MM.1S (cell line): ENCODE measurements around the gene AMIGO2.

ENCODE experiments used
- DNase-seq: peaks from one replicate; pipeline ENCODE4 v3.0.0-alpha.2; 2015
- H2AFZ ChIP-seq: fragments of 300-600 bp; sonication (generic); 2 replicates; pipeline ENCODE4 v1.6.0; 2016; ENCODE audit warnings: antibody characterized with exemption, low read length
- H3F3A ChIP-seq: fragments of 300-600 bp; sonication (generic); 2 replicates; pipeline ENCODE4 v1.6.1; 2016; ENCODE audit warnings: mild to moderate bottlenecking, antibody characterized with exemption, low read length, moderate library complexity, mixed read lengths; ENCODE audit not compliant: insufficient read depth
- H3K27ac ChIP-seq: fragments of 300-600 bp; sonication (generic); 2 replicates; pipeline ENCODE4 v1.5.1; 2016; ENCODE audit warnings: mild to moderate bottlenecking, low read length
- H3K27me3 ChIP-seq: fragments of 300-600 bp; sonication (generic); replicated peaks from 2 replicates; pipeline ENCODE4 v1.6.0; 2016; ENCODE audit warnings: low read length; ENCODE audit not compliant: insufficient read depth
- H3K36me3 ChIP-seq: fragments of 300-600 bp; sonication (generic); replicated peaks from 2 replicates; pipeline ENCODE4 v1.6.1; 2016; ENCODE audit warnings: mild to moderate bottlenecking, low read length, mixed read lengths; ENCODE audit not compliant: insufficient read depth
- H3K4me1 ChIP-seq: fragments of 300-600 bp; sonication (generic); 2 replicates; pipeline ENCODE4 v1.6.1; 2016; ENCODE audit warnings: low read length, mixed read lengths
- H3K4me2 ChIP-seq: fragments of 300-600 bp; sonication (generic); 2 replicates; pipeline ENCODE4 v1.6.0; 2016; ENCODE audit warnings: low read depth, low read length
- H3K4me3 ChIP-seq: fragments of 300-600 bp; sonication (generic); 2 replicates; pipeline ENCODE4 v1.5.1; 2016; ENCODE audit warnings: low read length, mixed read lengths
- H3K79me2 ChIP-seq: fragments of 300-600 bp; sonication (generic); 2 replicates; pipeline ENCODE4 v1.6.1; 2016; ENCODE audit warnings: mixed run types, low read length, mixed read lengths
- H3K9ac ChIP-seq: fragments of 300-600 bp; sonication (generic); 2 replicates; pipeline ENCODE4 v1.6.1; 2016; ENCODE audit warnings: low read length, mixed read lengths
- H3K9me2 ChIP-seq: fragments of 300-600 bp; sonication (generic); replicated peaks from 2 replicates; pipeline ENCODE4 v1.6.1; 2016; ENCODE audit warnings: mild to moderate bottlenecking, low read length, mixed read lengths; ENCODE audit not compliant: insufficient read depth
- H3K9me3 ChIP-seq: fragments of 300-600 bp; sonication (generic); replicated peaks from 2 replicates; pipeline ENCODE4 v1.6.1; 2016; ENCODE audit warnings: mild to moderate bottlenecking, low read length, mixed read lengths; ENCODE audit not compliant: insufficient read depth
- H4K20me1 ChIP-seq: fragments of 300-600 bp; sonication (generic); 2 replicates; pipeline ENCODE4 v1.6.1; 2016; ENCODE audit warnings: mild to moderate bottlenecking, low read length, moderate library complexity, mixed read lengths; ENCODE audit not compliant: insufficient read depth
- CTCF ChIP-seq: fragments of 300-600 bp; sonication (generic); IDR thresholded peaks from 2 replicates; pipeline ENCODE4 v1.5.1; 2016; ENCODE audit warnings: antibody characterized with exemption, low read length, mixed read lengths
- EZH2 ChIP-seq: fragments of 300-600 bp; sonication (generic); optimal IDR thresholded peaks from 2 replicates; pipeline ENCODE3; 2017; ENCODE audit warnings: low read depth, mild to moderate bottlenecking, antibody characterized with exemption, low read length, mixed read lengths
- EZH2phosphoT487 ChIP-seq: fragments of 300-600 bp; sonication (generic); IDR thresholded peaks from 2 replicates; pipeline ENCODE4 v1.6.1; 2018; ENCODE audit warnings: antibody characterized with exemption, low read length

AMIGO2 gene

DNA sequence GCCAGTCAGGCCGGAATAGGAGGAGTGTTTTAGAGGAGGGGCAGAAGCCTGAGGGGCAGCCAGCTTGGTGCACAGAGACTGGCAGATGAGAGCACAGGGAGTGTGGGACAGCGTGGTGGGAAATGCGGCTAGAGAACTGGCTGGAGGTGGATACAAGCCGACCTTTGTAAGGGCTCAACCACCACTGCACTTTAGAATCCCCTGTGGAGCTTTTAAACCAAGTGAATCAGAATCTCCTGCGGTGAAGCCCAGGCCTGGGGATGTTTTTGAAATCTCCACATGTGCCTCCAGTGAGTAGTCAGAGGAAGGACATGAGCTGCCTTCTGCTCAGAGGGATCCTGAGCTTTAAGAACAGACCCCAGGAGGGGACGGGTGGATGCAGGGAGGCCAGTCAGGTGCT, 11.2 kb downstream of the AMIGO2 start:
- Histone ChIP-seq H3K9me3 (no peaks in the 10 kb centered on the region), H3K9me2 (no peaks in the 10 kb centered on the region), H3K9ac (no peak overlapping the region), H3F3A (no peaks in the 10 kb centered on the region), H3K4me3 (no peak overlapping the region), H3K4me2 (no peak overlapping the region), H3K79me2 (no peaks in the 10 kb centered on the region), H3K4me1 (no peaks in the 10 kb centered on the region), H3K27ac (no peak overlapping the region), H3K36me3 (no peaks in the 10 kb centered on the region), H2AFZ (no peak overlapping the region), H3K27me3 (no peaks in the 10 kb centered on the region), H4K20me1 (no peaks in the 10 kb centered on the region)
- no peak for TF ChIP-seq CTCF
- no peak for TF ChIP-seq EZH2
- TF ChIP-seq EZH2phosphoT487, result no peak
- no peak for DNase-seq

GRCh38 chr12:47067771-47068431, 11.9 kb downstream of the AMIGO2 start:
- Histone ChIP-seq H3F3A (no peaks in the 10 kb centered on the region), H3K79me2 (no peaks in the 10 kb centered on the region), H3K4me2 (no peak overlapping the region), H3K9me3 (no peaks in the 10 kb centered on the region), H3K27me3 (no peaks in the 10 kb centered on the region), H3K4me3 (no peak overlapping the region), H3K4me1 (no peaks in the 10 kb centered on the region), H4K20me1 (no peaks in the 10 kb centered on the region), H3K9me2 (no peaks in the 10 kb centered on the region), H3K9ac (no peak overlapping the region), H3K27ac (no peak overlapping the region), H2AFZ (no peak overlapping the region), H3K36me3 (no peaks in the 10 kb centered on the region)
- DNase-seq, result no peak
- TF ChIP-seq EZH2 (no peak), EZH2phosphoT487 (no peak), CTCF (no peak)

DNA sequence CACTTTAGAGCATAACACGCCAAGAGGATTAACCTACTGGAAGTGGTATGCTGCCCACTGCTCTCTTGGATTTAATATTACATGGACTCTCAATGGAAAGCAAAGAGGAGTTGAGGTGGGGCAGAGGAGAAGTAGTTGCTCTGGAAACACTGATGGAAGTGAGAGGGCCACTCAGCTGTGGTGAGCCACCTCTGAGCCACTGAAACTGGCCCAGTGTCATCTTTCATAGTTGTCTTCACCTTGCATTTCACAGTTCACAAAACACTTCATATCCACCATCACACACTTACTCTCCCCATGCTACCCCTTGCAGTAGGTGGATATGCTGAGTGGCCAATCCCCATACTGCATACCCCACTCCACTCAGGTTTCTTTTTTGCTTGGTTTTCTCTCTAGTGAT, 12.6 kb downstream of the AMIGO2 start:
- no peaks in the 10 kb centered on the region for H3K27me3 ChIP-seq
- no peak overlapping the region for H3K4me2 ChIP-seq
- no peaks in the 10 kb centered on the region for H3F3A ChIP-seq
- H4K20me1 ChIP-seq, result no peaks in the 10 kb centered on the region
- no peak overlapping the region for H2AFZ ChIP-seq
- H3K27ac ChIP-seq, result no peak overlapping the region
- no peaks in the 10 kb centered on the region for H3K9me3 ChIP-seq
- no peaks in the 10 kb centered on the region for H3K36me3 ChIP-seq
- no peaks in the 10 kb centered on the region for H3K79me2 ChIP-seq
- TF ChIP-seq EZH2 (no peak), EZH2phosphoT487 (no peak), CTCF (no peak)
- H3K4me3 ChIP-seq, result no peak overlapping the region
- no peak for DNase-seq
- no peaks in the 10 kb centered on the region for H3K4me1 ChIP-seq
- no peaks in the 10 kb centered on the region for H3K9me2 ChIP-seq
- H3K9ac ChIP-seq, result no peak overlapping the region
